K562 (cell line): ENCODE results near the gene TVP23A. TPM values are rescaled to one million over a fixed set of nuclear protein-coding genes. Genes with fewer than 3 reads are reported as not detected.

Experiments
- ATAC-seq: fragments of 200-7000 bp; cut with Tn5 transposase; 3 replicates; pipeline ENCODE4 v1.9.1; 2020; ENCODE audit warnings: moderate library complexity
- BruUV-seq: library from RNA; stranded (reverse); fragments of 400-500 nt; replicated peaks from 2 replicates; lab custom pipeline; 2021; lab: Mats Ljungman, UMichigan
- CTCF ChIA-PET: fragments of 300-600 bp; formaldehyde crosslinking; extraction: SDS; loops from one replicate; lab custom pipeline; 2021; ENCODE audit warnings: low intra/inter-chr PET ratio; lab: Yijun Ruan, JAX
- POLR2A ChIA-PET: fragments of 300-600, 350-650 bp; sonication (Branson Sonifier 250); formaldehyde crosslinking; extraction: SDS; loops from one replicate; lab custom pipeline; 2021; ENCODE audit warnings: antibody characterized with exemption, inconsistent platforms; lab: Yijun Ruan, JAX
- DNase-seq, 4 experiments: peaks; one replicate each; pipeline versions ENCODE4 v3.0.0 to v3.0.0-alpha.2; 2011 to 2018; ENCODE audit warnings: low spot score in 3 of 4, mixed read lengths in 3 of 4; ENCODE audit errors: extremely low read depth in 1 of 4
- FAIRE-seq: peaks from 2 replicates; lab custom pipeline; 2011; peaks lifted over from hg19 to GRCh38; lab: Jason Lieb, UNC
- H2AFZ ChIP-seq: 2 replicates; pipeline ENCODE4 v1.6.0; 2011; ENCODE audit warnings: low read depth, low read length, control low read depth, inconsistent platforms
- H3K27ac ChIP-seq: fragments of 200-600 bp; 3 replicates; pipeline ENCODE4 v1.8.0; 2011; ENCODE audit warnings: low read depth, mild to moderate bottlenecking, control low read depth, inconsistent platforms, low read length, moderate library complexity, mixed read lengths; ENCODE audit errors: extremely low read depth
- H3K27me3 ChIP-seq, 2 experiments: fragments of 300-600 bp in 1 of 2; 2 replicates in 1 of 2; 3 replicates in 1 of 2; pipeline versions ENCODE4 v1.6.0 to v1.8.0; 2011; ENCODE audit warnings: inconsistent platforms in 2 of 2, low read length in 2 of 2, mild to moderate bottlenecking in 1 of 2, mixed read lengths in 1 of 2, moderate library complexity in 1 of 2; ENCODE audit not compliant: control insufficient read depth in 2 of 2, insufficient read depth in 2 of 2
- H3K36me3 ChIP-seq: fragments of 300-600 bp; 3 replicates; pipeline ENCODE4 v1.8.0; 2011; ENCODE audit warnings: mild to moderate bottlenecking, low read length, inconsistent platforms; ENCODE audit not compliant: control insufficient read depth, insufficient read depth
- H3K4me1 ChIP-seq, 2 experiments: fragments of 200-600 bp in 1 of 2; replicated peaks in 1 of 2; 2 replicates in 1 of 2; 3 replicates in 1 of 2; pipeline versions ENCODE4 v1.5.1 to v1.8.0; 2011; ENCODE audit warnings: inconsistent platforms in 2 of 2, low read length in 2 of 2, mild to moderate bottlenecking in 1 of 2, mixed read lengths in 1 of 2, moderate library complexity in 1 of 2; ENCODE audit not compliant: control insufficient read depth in 2 of 2, insufficient read depth in 2 of 2
- H3K4me2 ChIP-seq: 2 replicates; pipeline ENCODE4 v1.6.1; 2011; ENCODE audit warnings: low read length, control low read depth, inconsistent platforms, mixed read lengths; ENCODE audit not compliant: insufficient read depth
- H3K4me3 ChIP-seq: fragments of 200-600 bp; sonication (generic), shearing (Covaris generic); 2 replicates; pipeline ENCODE4 v1.5.1; 2016; ENCODE audit warnings: control low read depth, inconsistent platforms
- H3K79me2 ChIP-seq: fragments of 200-600 bp; 3 replicates; pipeline ENCODE4 v1.8.0; 2011; ENCODE audit warnings: low read length, inconsistent platforms; ENCODE audit not compliant: control insufficient read depth, insufficient read depth
- H3K9ac ChIP-seq, 2 experiments: 2 replicates each; pipeline versions ENCODE4 v1.6.0 to v1.6.1; 2011; ENCODE audit warnings: low read depth in 2 of 2, low read length in 2 of 2, control low read depth in 1 of 2, inconsistent platforms in 1 of 2, mild to moderate bottlenecking in 1 of 2, mixed read lengths in 1 of 2; ENCODE audit not compliant: insufficient read depth in 1 of 2
- H3K9me1 ChIP-seq: one replicate; pipeline ENCODE4 v1.6.0; 2011; ENCODE audit warnings: inconsistent platforms, mild to moderate bottlenecking, low read length, moderate library complexity; ENCODE audit not compliant: control insufficient read depth, insufficient read depth
- H3K9me3 ChIP-seq: replicated peaks from 2 replicates; pipeline ENCODE4 v1.5.1; 2011; ENCODE audit warnings: low read depth, low read length, inconsistent platforms; ENCODE audit not compliant: control insufficient read depth, insufficient read depth
- H4K20me1 ChIP-seq: replicated peaks from 2 replicates; pipeline ENCODE4 v1.6.1; 2011; ENCODE audit warnings: low read length, inconsistent platforms, mixed read lengths; ENCODE audit not compliant: control insufficient read depth, insufficient read depth
- BDP1 ChIP-seq: IDR thresholded peaks from 3 replicates; pipeline ENCODE4 v1.6.1; 2011; ENCODE audit not compliant: insufficient read length, insufficient read depth
- CBX8 ChIP-seq: fragments of 200-600 bp; sonication (generic); IDR thresholded peaks from 2 replicates; pipeline ENCODE4 v1.6.1; 2012; ENCODE audit warnings: borderline replicate concordance, mixed run types, low read depth, mild to moderate bottlenecking, moderate library complexity, mixed read lengths, low read length, control low read depth, inconsistent platforms; ENCODE audit not compliant: poor library complexity, severe bottlenecking; ENCODE audit errors: extremely low read depth
- CREBBP ChIP-seq: IDR thresholded peaks from one replicate; pipeline ENCODE4 v1.6.1; 2012; ENCODE audit warnings: low read depth, mild to moderate bottlenecking, control low read depth, inconsistent platforms, low read length
- HIVEP1 ChIP-seq: fragments of 250-450 bp; sonication (Bioruptor Pico); IDR thresholded peaks from 2 replicates; pipeline ENCODE4 v1.4.0; 2020; ENCODE audit warnings: mild to moderate bottlenecking
- KLF16 ChIP-seq: IDR thresholded peaks from 2 replicates; pipeline ENCODE4 v1.6.1; 2016; ENCODE audit warnings: antibody characterized with exemption
- NFATC3 ChIP-seq: fragments of 450-650 bp; IDR thresholded peaks from 2 replicates; pipeline ENCODE4 v1.6.1; 2017; ENCODE audit warnings: mild to moderate bottlenecking
- POLR3G ChIP-seq: IDR thresholded peaks from 2 replicates; pipeline ENCODE4 v1.6.1; 2011; ENCODE audit not compliant: insufficient read length, insufficient replicate concordance; ENCODE audit errors: extremely low read depth
- RBFOX2 ChIP-seq: fragments of 200-400 bp; formaldehyde crosslinking; IDR thresholded peaks from 2 replicates; pipeline ENCODE4 v1.6.1; 2017; ENCODE audit warnings: low read depth, mild to moderate bottlenecking, low read length, moderate library complexity
- SUPT5H ChIP-seq: fragments of 450-650 bp; IDR thresholded peaks from 2 replicates; pipeline ENCODE4 v1.6.1; 2016
- ZC3H11A ChIP-seq: IDR thresholded peaks from 2 replicates; pipeline ENCODE4 v1.6.1; 2012; ENCODE audit warnings: low read depth, low read length, improper control_type of control experiment
- ZNF395 ChIP-seq: fragments of 200-800 bp; sonication (Bioruptor generic); IDR thresholded peaks from 2 replicates; pipeline ENCODE4 v1.6.1; 2017; ENCODE audit warnings: missing genetic modification characterization, missing compliant biosample characterization
- ZNF766 ChIP-seq: fragments of 200-800 bp; sonication (Bioruptor generic); conservative IDR thresholded peaks from 2 replicates; pipeline ENCODE4 v1.6.1; 2016; ENCODE audit warnings: missing genetic modification characterization, missing compliant biosample characterization
- whole genome bisulfite sequencing: fragments of 100-300 bp; shearing (Covaris generic); methylation state at CpG from one replicate; pipeline ENCODE4 v1.1.6; 2016; ENCODE audit warnings: low coverage, mixed read lengths; ENCODE audit not compliant: insufficient coverage; ENCODE audit errors: missing lambda C conversion rate; 5-methylcytosine and 5-hydroxymethylcytosine counted together
- in situ Hi-C: fragments of 300-500 bp; cut with MboI; formaldehyde crosslinking; loops from 4 replicates; pipeline ENCODE4 v1.15.0; 2018; ENCODE audit warnings: inconsistent platforms, mixed read lengths
- intact Hi-C: fragments of 100-400 bp; cut with micrococcal nuclease; formaldehyde crosslinking; loops from 2 replicates; pipeline ENCODE4 v1.14.2; 2022
- polyA plus RNA-seq, 8 experiments: library from polyadenylated mRNA; depleted of rRNA in 4 of 8; stranded (reverse) in 5 of 8; unstranded in 3 of 8; fragments of >200 nt; fragmentation: Nextera tagmentation in 2 of 8; fragmentation: Illumina TruSeq in 1 of 8; extraction: Ambion mirVana in 2 of 8; extraction: Trizol in 1 of 8; gene quantifications; 2 replicates each; pipeline versions ENCODE4 v1.2.1 to v1.2.3, GENCODE V29; 2011 to 2014; ENCODE audit warnings: inconsistent platforms in 1 of 8, missing spikeins in 1 of 8
- total RNA-seq, 7 experiments: library from RNA; depleted of rRNA in 6 of 7; stranded (reverse); fragments of >200 nt in 6 of 7; fragmentation: Illumina TruSeq in 2 of 7; extraction: Trizol in 2 of 7; gene quantifications; 2 replicates each; pipeline versions ENCODE4 v1.2.1 to v1.2.3, GENCODE V29; 2011 to 2021; ENCODE audit warnings: low replicate concordance in 1 of 7

The TVP23A gene
- total and polyA plus RNA-seq, 9 of the 15 experiments (the other 6 are each of a cell fraction or from before 2014, with no cell fraction given) = 0.04 to 0.77 (median 0.10) TPM; not detected in 3

GRCh38 chr16:10762336-10763016, 56.1 kb downstream of the TVP23A start:
- Histone ChIP-seq H4K20me1 (no peaks in the 10 kb centered on the region), H3K27me3 (no peaks in the 10 kb centered on the region), H3K9me3 (no peaks in the 10 kb centered on the region), H3K9me1 (no peaks in the 10 kb centered on the region), H3K4me3 (no peak overlapping the region), H3K79me2 (no peaks in the 10 kb centered on the region), H3K27ac (no peak overlapping the region), H3K4me2 (no peak overlapping the region), H3K4me1 (peaks cover 0 to 3% of the 10 kb centered on the region in 2 experiments; a peak in 1 of 5 replicates), H2AFZ (no peak overlapping the region), H3K9ac (no peak overlapping the region), H3K36me3 (peaks cover 81% of the 10 kb centered on the region; the same call in 2 of the 3 replicates)
- TF ChIP-seq ZNF766 (CRISPR knock-in tag) (no peak), RBFOX2 (0 out of 2 replicates have a peak, but pooled peaks have one; percentile 21)
- ChIA-PET POLR2A (no interaction called here), CTCF (no interaction called here)
- DNase-seq (no peak), ATAC-seq (no peak), FAIRE-seq (no peak)
- WGBS = 84% methylated on average over 13 of the region's 35 CpGs
- in situ Hi-C loops = no loop called here
- intact Hi-C loops = no loop called here
- no TSS peak for BruUV-seq

- in situ Hi-C loops (no loop called here), intact Hi-C loops (no loop called here)
- DNase-seq = no peak
- Histone ChIP-seq H3K79me2 (no peaks in the 10 kb centered on the region), H3K4me3 (no peak overlapping the region), H3K4me1 (no peaks in the 10 kb centered on the region), H3K27me3 (no peaks in the 10 kb centered on the region), H3K9me3 (no peaks in the 10 kb centered on the region), H3K4me2 (no peak overlapping the region), H2AFZ (no peak overlapping the region), H3K36me3 (peaks cover 87% of the 10 kb centered on the region; the same call in 2 of the 3 replicates), H3K9ac (no peak overlapping the region), H3K9me1 (no peaks in the 10 kb centered on the region), H4K20me1 (no peaks in the 10 kb centered on the region), H3K27ac (no peak overlapping the region)
- WGBS = 95% methylated on average over 8 of the region's 8 CpGs
- ATAC-seq = no peak
- TF ChIP-seq SUPT5H = no peak
- TF ChIP-seq POLR3G = no peak
- no peak for TF ChIP-seq CREBBP
- no peak for TF ChIP-seq ZNF395 (CRISPR knock-in tag)
- TF ChIP-seq KLF16 = no peak
- no peak for TF ChIP-seq NFATC3
- no peak for TF ChIP-seq CBX8
- TF ChIP-seq ZC3H11A = no peak
- TF ChIP-seq HIVEP1 (CRISPR knock-in tag) = no peak
- TF ChIP-seq BDP1 = no peak
- no TSS peak for BruUV-seq
- CTCF ChIA-PET = no interaction called here
- no peak for FAIRE-seq
- POLR2A ChIA-PET = no interaction called here
Measured at GRCh38 chr16:10761373-10761772, 57.2 kb downstream of the TVP23A start.
